Uterus (tissue), 2 donors: Measurements from ENCODE around the gene LRP3.

Experiments
- CTCF ChIP-seq, 4 experiments: fragments of 200-600 bp in 2 of 4; fragments of 450-650 bp in 2 of 4; sonication (generic) in 2 of 4; IDR thresholded peaks; one replicate each; pipeline ENCODE4 v1.5.1; 2016 to 2019; ENCODE audit warnings: antibody characterized with exemption in 4 of 4, mild to moderate bottlenecking in 2 of 4, moderate library complexity in 1 of 4
- POLR2A ChIP-seq, 2 donors: fragments of 450-650 bp; IDR thresholded peaks; one replicate each; pipeline ENCODE4 v1.6.1; 2016; ENCODE audit warnings: antibody characterized with exemption in 2 of 2, mild to moderate bottlenecking in 1 of 2, moderate library complexity in 1 of 2

DNA sequence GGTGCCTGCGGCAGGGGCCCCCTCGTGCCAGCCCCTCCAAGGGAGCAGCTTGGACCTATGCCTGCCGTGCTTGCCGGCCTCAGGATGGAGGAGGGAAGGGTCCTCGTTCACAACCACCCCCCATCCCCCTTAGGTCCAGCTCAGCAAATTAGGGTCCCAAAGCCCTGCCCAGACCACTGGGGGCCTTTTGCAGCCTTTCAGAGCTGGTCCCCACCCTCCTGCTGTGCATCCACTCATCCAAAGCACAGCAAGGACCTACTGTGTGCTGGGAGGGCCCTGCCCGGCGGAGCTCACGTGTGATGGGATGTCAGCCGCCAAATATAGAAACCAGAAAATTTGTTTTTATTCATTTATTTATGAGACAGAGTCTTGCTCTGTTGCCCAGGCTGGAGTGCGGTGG lies 48.0 kb downstream of the LRP3 start:
- no peak for TF ChIP-seq POLR2A (IDR thresholded peaks at IDR 0.05)
- TF ChIP-seq CTCF (IDR thresholded peaks at IDR 0.05), result no peak
